Loucy (cell line): Measurements from ENCODE around the gene PERP.

ENCODE experiments used
- EZH2phosphoT487 ChIP-seq: fragments of 200-600 bp; IDR thresholded peaks from 2 replicates; pipeline ENCODE4 v1.6.1; 2018; ENCODE audit warnings: antibody characterized with exemption, mild to moderate bottlenecking, moderate library complexity, borderline replicate concordance
- TF ChIP-seq, protein P1 (sequence below): fragments of 200-600 bp; sonication (generic); conservative IDR thresholded peaks from 2 replicates; pipeline ENCODE4 v1.5.1; 2014; ENCODE audit warnings: mild to moderate bottlenecking, antibody characterized with exemption, low read length

GRCh38 chr6:138084904-138085838, 22.0 kb downstream of the PERP start:
- TF ChIP-seq, protein P1, sequence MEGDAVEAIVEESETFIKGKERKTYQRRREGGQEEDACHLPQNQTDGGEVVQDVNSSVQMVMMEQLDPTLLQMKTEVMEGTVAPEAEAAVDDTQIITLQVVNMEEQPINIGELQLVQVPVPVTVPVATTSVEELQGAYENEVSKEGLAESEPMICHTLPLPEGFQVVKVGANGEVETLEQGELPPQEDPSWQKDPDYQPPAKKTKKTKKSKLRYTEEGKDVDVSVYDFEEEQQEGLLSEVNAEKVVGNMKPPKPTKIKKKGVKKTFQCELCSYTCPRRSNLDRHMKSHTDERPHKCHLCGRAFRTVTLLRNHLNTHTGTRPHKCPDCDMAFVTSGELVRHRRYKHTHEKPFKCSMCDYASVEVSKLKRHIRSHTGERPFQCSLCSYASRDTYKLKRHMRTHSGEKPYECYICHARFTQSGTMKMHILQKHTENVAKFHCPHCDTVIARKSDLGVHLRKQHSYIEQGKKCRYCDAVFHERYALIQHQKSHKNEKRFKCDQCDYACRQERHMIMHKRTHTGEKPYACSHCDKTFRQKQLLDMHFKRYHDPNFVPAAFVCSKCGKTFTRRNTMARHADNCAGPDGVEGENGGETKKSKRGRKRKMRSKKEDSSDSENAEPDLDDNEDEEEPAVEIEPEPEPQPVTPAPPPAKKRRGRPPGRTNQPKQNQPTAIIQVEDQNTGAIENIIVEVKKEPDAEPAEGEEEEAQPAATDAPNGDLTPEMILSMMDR: no peak
- no peak for TF ChIP-seq EZH2phosphoT487
